GM19468 (cell line): ENCODE results near the gene ARMH2.

Source experiments
- ATAC-seq: cut with Tn5 transposase; IDR thresholded peaks from one replicate; pipeline ENCODE4 v1.9.1; 2021; ENCODE audit warnings: mild to moderate bottlenecking, moderate library complexity, moderate number of reproducible peaks; ENCODE audit not compliant: unreplicated experiment; ENCODE audit errors: extremely low read depth

ARMH2 gene

DNA sequence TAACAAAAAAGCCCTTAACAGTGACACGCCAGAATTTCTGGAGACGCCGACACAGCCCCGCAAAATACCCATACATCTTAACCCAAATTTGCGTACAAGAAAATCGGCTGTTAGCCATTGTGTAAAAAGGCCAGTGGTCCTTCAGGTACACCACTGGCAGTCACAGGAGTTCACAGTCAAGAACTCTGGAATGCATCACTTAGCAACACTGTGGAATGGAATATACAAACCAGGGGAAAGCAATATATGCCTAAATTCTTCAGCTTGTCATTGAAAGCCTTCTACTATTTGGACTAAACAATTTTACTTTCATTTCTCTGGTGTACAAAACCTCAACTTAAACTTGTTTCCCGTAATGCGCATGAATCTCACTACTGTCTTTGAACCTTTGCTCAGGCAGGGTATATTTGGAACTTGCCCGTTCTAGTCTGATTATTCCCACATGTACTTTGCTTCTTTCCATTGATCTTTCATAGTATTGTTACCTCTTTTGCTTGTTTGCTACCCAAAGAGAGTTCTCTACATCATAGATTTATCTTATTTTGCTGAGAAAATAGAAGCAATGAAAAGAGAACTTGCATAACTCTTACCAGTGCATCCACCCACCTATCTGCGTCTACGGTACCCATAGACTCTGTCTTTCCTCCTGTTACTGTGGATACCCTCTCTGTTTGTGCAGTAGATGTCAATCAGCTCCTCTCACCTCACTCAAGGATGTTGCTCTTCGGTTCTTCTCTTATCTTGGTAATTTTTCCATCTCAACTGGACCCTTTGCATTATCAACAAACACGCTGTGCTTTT, at the start of gene ARMH2:
Gene ARMH2, minus strand, starts transcription at position 178 of the 801 bp plus-strand sequence. Its CDS starts 60 bp downstream, at position 118.
- ATAC-seq: no peak

GRCh38 chr6:24848461-24848860, 49.7 kb upstream of the ARMH2 start:
- no peak for ATAC-seq

- no peak for ATAC-seq
Observed at GRCh38 chr6:24847402-24847801, 48.7 kb upstream of the ARMH2 start.

GRCh38 chr6:24845578-24845977, 46.9 kb upstream of the ARMH2 start:
- no peak for ATAC-seq

- ATAC-seq: no peak
Observed at GRCh38 chr6:24844903-24845302, 46.2 kb upstream of the ARMH2 start.

- ATAC-seq: no peak
Observed at GRCh38 chr6:24844061-24844460, 45.3 kb upstream of the ARMH2 start.

DNA sequence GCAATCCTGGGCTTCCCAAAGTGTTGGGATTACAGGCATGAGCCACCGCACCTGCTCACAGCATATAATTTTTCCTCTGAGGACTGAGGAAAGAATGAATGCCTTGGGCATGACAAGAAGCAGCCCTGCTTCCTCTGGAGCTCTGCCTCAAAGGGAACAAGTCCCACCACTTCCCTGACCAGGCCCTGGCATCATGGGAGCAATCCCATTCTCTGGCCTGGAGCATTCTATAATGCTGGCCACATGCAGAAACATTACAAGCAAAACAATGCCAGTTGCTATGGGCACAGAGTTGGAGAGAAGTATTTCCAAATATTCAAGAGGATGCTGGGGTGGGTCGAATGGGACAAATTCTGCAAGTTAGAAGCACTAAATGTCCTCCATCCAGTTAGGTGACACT, 41.5 kb upstream of the ARMH2 start:
- no peak for ATAC-seq

- no peak for ATAC-seq
Observed at GRCh38 chr6:24838994-24839393, 40.3 kb upstream of the ARMH2 start.

DNA sequence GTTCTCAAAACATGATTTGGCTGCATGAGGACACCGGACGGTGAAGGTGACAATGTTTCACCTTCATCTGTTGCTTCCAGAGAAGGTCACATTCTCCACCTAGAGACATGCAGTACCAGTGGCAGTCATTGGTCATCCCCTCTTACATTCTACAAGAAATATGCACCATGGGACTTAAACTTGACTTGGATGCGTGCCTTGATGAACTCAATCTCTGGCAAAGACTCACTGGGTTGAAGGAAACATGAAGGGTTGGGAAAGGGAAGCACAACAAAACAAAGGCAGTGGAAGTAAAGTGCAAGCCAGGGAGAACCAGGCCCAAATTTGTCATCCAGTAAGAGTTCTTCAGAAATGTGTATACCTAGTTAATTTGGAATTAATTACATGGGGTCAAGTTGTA, 39.4 kb upstream of the ARMH2 start:
- no peak for ATAC-seq

DNA sequence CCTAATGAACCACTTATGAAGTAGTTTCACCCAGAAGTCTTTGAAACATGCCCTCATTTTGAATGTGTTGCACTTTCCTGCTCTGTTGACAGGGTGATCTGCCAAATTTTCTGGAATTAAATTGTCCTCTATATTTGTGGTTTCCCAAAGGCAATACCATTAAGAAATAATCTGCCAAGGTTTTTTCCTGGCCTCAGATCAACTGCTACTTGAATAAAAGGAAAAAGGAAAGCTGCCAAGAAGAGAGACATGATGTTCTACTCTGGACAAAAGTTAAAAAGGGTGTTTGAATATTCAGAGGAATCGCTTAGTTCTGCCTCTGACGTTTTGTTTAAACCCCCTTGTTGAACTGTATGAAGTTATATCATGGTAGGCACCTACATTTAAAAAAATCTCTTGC, 37.4 kb upstream of the ARMH2 start:
- no peak for ATAC-seq

- ATAC-seq: no peak
Observed at GRCh38 chr6:24833711-24834386, 35.1 kb upstream of the ARMH2 start.

DNA sequence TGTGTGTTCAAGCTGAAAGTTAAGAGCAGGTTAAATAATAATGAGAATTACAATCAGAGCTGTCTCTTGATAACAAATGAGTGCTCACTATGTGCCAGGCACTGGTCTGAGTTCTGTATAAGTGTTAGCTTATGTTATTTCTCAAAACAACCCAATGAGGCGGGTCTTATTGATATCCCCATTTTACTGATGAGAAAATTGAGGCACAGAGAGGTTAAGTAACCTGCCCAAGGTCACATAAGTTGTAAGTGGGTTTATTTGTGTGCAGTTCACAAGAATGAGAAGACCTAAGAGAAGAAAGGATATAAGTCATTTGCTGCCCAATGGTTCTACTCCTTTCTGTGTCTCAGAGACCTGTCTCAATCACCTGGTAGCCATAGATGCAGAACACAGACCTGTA, 34.1 kb upstream of the ARMH2 start:
- no peak for ATAC-seq

DNA sequence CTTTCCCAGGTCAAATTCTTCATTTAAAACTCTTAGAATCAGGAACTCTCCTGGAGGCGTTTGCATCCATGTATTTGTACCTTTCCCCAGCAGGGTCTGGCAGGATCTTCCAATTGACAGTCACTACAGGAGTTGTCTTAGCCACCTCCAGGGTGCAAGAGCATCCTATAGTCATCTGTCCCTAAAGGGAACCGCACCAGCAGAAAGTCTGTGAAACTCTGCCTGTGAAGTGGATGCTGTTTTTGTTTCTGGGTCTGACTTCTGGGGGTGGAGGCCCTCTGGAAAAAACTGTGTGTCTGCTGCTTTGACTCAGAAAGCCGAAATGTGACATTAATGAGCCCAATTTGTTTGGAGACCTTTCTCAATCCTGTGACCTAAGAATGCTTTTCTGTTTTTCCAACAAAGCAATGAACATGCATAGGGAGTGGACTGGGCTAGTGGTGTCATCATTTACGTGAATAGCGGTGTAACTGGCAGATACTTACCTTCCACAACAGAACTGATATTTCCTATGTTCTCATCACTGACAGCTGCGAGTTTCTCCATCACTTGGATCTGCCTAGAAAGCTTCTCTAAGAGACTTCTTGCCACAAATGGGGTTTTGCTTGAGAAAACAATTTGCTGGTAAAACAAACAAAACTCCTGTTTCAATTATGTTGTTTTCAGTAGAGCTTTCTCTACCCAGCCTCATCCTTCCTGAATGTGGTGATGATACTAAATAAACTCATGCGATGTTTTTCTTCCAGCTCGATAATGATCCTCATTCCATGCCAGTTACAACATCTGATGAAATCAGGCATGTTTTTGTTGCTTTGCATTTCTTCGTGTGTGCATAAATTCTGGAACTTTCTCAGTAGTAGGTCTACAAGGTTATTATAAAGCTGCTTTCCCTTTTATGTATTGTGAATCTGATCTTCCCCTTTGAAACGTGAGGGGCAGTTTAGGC, 33.3 kb upstream of the ARMH2 start:
- no peak for ATAC-seq

DNA sequence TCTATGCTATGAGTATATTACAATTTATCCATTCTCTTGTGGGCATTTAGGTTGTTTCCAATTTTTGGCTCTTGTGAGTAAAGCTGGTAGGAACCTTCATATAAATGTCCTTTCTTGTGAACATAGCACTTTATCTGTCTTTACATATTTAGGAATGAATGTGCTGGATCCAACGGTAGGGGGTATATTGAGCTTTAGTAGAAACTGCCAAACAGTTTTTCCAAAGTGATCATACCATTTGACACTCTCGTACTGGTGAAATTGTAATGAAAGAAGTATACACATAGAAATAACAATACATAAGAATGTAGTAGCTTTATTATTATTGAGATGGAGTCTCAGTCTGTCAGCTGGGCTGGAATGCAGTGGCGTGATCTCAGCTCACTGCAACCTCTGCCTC, 30.9 kb upstream of the ARMH2 start:
- no peak for ATAC-seq

- no peak for ATAC-seq
Observed at GRCh38 chr6:24827970-24828369, 29.3 kb upstream of the ARMH2 start.

- no peak for ATAC-seq
Observed at GRCh38 chr6:24827162-24827561, 28.4 kb upstream of the ARMH2 start.

DNA sequence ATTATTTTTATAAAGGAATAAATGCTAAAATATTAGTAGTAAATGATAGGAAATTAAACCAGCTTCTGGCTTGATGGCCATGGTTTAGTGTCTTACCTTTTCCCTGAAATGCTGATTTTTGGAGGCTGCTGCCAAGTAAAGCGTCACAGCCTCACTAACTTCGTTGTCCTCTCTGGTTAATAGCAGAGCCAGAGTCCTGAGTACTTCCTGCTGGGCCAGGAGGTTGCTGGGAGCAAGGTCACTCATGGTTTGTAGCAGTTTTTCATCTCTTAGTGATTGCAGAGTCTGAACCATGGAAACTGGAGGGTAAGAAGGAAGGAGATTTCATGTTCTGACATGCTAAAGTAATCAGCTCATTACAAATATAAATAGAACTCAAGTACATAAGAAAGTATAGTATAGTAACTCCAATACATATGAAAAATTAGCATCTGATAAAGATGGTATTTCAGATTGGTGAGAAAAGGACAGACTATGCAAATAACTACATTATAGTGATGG, 26.5 kb upstream of the ARMH2 start:
- no peak for ATAC-seq

GRCh38 chr6:24824142-24824938, 25.6 kb upstream of the ARMH2 start:
- no peak for ATAC-seq

DNA sequence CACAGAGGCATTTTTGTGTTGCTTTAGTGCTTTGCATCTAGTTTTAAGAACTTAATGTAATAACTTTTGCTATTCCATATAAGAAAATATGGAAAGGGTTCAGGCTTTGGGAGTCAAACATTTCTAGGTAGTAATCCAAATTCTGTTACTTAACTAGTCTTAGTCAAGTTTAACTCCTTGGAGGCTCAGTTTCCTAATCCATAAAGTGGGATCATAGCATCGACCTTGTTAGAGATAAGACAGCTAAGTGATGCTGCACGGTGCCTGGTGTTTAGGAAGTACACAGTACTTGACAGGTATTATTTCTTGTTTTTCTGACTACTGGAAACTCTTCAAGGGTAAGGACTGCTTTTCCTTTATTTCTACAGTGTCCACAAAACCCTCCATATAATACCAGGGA, 24.5 kb upstream of the ARMH2 start:
- ATAC-seq: no peak

DNA sequence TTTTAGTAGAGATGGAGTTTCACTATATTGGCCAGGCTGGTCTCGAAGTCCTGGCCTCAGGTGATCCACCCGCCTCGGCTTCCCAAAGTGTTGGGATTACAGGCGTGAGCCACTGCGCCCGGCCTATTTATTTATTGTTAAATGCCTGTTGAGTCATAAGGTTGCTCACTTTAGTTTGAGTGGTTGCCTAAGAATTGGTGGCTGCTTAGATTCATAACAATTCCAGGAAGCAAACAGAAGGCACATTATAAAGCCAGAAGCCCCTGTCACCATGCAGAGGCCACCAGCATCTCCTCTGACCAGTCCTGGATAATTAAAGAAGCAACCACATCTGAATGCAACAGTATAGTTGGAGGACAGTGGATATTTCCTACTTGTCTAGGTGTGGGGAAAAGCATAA, 24.0 kb upstream of the ARMH2 start:
- ATAC-seq: no peak
